GM21723 (cell line): ENCODE results near the gene UACA.
"Not testable (repeated sequence)": the region's sequence is repeated elsewhere in the genome, so short reads cannot be mapped to it uniquely, and the experiment has no call there.

Source experiments
- ATAC-seq: cut with Tn5 transposase; IDR thresholded peaks from one replicate; pipeline ENCODE4 v1.9.1; 2021; ENCODE audit warnings: mild to moderate bottlenecking, moderate library complexity; ENCODE audit not compliant: unreplicated experiment

UACA gene

DNA sequence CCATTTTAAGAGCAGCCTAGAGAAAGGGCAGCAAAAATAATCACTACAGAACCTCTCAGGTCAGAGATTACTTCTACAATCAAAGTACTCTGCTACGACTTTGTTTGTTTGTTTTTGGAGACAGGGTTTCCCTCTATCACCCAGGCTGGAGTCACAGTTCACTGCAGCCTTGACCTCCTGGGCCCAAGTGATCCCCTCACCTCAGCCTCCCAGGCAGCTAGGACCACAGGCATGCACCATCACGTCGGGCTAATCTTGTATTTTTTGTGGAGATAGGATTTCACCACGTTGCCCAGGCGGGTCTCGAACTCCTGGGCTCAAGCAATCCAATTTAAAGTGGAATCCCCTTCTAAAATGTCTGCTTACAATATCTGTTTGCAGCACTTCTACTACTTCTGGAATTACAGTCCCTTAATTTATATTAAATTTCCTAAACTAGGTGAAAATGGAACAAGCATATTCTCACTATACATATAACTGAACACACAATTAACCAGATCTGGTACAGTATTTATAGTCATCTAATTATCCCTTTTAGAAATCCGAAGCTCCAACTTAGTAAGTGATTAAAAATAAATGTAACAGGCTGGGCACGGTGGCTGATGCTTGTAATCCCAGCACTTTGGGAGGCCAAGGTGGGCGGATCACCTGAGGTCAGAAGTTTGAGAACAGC, 4.4 kb downstream of the UACA start:
- no peak for ATAC-seq

DNA sequence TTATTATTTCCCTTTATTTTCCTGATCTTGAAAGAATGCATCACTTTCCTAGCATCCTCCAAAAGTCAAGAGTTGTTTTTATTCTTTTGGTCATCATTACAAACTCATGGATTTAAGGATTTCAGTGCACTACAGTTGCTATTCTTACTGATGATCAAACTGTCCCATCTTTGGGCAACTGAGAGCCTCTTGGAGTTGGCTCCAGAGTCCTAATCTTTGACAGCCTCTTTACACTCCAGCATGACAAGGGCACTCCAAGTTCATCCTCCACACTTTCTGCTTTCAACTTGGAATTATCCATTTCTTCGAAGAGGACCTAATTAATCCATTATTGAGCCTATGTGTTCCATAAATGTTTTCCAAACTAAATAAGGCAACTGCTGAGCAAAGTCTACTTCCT, 5.7 kb downstream of the UACA start:
- no peak for ATAC-seq

DNA sequence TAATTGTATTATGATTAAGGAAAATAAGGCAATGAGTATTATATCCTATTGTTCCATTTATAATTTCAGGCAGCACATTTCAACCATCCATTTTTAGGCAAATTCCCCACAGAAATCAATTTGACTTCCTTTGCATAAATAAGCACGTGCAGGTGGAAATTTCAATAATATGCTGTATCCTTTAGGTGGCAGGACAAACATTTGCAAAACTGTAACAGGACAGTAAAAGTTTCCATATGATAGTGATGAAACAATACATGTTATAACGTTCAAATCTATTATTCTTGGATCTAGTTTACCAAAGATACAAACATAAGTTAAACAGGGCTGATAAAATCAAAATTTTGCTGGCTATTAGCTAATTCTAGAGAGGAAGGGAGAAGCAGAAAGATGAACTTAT, 8.5 kb downstream of the UACA start:
- no peak for ATAC-seq

DNA sequence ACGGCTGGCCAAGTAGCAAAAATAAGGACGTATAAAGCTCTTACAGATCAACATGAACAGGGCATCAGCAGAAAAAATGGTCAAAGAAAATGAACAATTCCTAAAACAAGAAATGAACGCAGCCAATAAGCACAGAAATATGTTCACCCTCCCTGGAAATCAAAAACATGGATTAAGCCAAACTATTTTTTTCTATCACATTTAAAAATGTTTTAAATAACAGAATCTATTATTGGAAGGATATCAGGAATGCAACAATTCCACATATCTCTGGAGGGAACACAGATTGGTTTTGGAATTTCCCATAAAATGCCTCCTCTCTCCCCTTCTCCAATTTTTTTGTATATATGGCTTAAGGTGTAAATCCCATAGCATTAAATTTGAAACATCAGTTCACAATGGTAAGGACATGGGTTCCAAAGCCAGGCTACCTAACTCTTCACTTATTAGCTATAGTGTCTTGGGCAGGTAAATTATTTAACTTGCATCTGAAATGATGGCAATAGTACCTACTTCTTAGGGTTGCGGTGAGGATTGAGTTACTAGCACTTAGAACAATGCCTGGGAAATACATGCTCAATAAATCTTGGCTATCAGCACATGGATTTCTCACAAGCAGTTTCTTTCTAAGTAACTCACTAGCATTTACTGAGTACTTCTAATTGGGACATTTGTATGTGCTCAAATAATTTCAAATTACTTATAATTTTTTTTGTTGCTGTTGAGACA, 10.1 kb downstream of the UACA start:
- no peak for ATAC-seq

DNA sequence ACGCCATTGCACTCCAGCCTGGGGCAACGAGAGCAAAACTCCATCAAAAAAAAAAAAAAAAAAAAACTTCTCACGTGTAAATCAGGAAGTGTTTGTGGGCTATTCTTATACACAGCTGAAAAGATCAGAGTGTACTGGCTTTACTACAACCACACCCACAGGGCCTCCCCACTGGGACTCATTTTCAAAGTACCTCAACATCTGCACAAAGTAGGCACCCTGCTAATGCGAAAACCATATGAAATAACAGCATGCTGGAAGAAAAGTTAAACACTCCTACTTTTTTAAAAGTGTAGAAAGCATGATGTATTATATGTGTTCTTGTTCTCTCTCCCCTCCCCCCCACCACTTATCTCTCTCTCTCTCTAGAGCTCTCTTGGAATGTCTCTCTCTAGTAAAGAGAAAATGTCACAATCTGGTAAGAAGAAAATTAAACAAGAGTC, 11.1 kb downstream of the UACA start:
- ATAC-seq = no peak

DNA sequence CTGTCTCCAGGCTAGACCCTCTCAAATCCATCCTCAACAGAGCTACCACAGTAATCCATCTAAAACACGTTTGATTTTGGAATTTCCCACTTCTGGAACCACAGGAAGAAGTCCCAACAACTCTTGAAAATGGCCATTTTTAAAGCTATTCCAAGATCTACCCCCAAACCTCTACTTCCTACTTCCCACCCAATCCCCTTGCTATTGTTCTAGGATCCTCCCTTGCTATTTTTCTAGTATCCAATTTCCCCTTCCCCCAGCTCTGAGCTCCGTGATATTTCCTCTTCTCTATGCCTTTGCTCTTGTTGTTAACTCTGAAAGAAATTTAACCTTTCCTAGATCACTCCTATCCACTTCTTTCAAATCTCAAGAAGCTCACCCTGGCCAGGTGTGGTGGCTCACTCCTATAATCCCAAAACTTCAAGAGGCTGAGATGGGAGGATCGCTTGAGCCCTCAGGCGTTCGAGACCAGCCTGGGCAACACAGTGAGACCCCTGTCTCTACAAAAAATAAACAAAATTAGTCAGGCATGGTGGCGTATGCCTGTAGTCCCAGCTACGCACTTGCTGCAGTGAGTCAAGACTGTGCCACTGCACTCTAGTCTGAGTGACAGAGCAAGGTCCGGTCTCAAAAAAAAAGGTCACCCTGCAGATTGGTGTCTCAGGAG, 13.0 kb downstream of the UACA start:
- ATAC-seq = no peak

DNA sequence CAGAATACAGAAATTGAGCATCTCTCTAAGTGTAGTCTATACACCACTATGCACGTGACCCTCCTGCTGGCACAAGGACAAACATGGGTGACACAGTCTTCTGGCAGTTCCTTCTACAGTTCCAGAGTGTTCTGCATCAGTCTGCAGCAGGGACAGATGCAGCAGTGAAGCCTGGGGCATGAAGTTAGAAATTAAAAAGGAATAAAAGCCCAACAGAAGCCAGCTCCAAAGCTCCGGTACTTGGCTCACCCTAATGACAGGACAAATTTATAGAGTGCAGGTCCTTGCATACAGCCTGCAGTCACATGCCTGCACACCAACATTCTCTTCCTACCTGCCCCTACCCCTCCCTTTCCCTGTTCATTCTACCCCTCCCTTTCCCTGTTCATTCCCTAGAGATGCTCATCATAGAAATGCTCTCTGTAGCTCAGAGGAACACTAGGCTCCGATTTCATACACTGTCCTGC, 15.0 kb downstream of the UACA start:
- no peak for ATAC-seq

DNA sequence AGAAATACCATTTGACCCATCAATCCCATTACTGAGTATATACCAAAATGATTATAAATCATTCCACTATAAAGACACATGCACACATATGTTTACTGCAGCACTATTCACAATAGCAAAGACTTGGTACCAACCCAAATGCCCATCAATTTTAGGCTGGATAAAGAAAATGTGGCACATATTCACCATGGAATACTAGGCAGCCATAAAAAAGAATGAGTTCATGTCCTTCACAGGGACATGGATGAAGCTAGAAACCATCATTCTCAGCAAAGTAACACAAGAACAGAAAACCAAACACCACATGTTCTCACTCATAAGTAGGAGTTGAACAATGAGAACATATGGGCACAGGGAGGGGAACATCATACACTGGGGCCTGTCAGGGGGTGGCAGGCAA, 16.8 kb downstream of the UACA start:
- not testable (repeated sequence) for ATAC-seq

DNA sequence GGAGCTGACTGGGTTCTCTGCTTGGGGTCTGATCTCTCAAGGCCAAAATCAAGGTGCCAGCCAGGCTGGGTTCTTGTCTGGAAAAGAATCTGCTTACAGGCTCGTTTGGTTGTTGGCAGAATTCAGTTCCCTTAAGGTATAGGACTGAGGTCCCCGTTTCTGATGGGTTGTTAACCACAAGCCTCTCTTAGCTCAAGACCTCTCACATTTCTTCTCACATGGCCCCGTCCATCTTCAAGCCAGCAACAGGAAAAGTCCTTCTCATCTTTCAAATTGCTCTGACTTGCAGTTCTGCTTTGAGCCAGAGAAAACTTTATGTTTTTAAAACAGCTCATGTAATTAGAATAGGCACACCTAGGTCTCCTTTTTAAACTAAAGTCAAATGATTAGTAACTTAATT, 20.4 kb downstream of the UACA start:
- no peak for ATAC-seq

DNA sequence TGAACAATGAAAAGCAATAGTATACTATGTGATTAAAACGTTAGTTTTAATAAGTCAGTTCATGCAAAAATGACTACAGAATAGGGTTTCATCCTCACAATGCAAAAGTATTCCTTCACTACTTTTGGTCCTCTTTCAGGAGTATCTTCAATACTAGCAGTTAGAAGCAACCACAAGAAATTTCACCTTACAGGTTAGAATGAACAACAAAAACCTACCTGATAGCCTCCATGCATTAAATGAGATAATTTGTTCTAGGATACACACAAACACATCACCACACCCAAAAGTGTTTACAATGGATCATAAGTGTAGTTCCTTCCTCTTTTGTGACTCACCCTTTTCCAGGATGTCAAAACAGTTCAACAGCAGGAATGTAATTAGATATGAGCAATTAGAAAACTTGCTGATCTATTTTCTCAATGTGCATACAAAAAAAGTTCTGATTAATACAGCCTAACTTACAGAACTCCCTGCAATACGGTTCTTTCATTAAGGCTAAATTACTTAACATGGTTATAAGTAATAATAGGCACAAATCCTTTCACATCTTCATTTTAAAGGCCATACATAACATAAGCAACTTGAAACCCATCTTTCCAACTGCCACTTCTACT, 21.6 kb downstream of the UACA start:
- no peak for ATAC-seq

DNA sequence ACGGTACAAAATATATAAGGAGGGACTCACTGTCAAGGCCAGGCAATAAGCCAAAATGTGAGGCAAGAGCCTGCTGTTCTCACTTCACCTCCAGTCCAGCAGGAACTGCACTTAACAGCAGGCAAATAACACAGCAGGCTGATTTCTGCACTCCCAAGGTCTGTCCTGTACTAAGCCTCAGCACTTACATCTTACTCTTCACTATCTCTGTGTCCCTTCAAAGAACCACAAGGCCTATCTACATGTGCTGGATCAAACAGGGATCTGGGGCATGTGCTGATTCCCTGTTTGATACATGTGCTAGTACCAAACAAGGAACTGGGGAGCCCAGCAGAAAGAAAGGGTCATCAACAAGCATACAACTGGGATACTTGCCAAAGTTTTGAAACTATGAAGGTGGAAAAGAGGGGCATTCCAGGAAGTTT, 22.2 kb downstream of the UACA start:
- no peak for ATAC-seq

DNA sequence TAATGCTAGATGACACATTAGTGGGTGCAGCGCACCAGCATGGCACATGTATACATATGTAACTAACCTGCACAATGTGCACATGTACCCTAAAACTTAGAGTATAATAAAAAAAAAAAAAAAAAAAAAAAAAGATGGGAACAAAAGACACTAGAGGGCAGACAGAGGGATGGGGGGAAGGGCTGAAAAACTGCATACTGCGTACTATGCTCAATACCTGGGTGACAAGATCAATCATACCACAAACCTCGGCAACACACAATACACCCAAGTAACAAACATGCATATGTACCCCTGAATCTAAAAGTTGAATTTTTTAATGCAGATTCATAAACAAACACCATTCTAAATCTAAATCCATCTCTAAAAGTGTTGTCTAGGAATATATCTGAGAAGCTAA, 28.3 kb downstream of the UACA start:
- ATAC-seq = not testable (repeated sequence)

DNA sequence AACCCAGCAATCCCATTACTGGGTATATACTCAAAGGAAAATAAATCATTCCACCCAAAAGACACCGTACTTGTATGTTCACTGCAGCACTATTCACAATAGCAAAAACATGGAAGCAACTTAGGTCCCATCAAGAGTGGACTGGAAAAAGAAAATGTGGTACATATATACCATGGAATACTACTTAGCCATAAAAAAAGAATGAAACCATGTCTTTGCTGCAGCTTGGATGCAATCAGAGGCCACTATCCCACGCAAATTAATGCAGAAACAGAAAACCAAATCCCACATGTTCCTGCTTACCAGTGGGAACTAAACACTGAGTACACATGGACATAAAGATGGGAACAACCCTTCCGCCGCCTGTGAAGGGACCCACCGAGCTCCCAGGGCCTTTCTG, 34.2 kb downstream of the UACA start:
- ATAC-seq = no peak

DNA sequence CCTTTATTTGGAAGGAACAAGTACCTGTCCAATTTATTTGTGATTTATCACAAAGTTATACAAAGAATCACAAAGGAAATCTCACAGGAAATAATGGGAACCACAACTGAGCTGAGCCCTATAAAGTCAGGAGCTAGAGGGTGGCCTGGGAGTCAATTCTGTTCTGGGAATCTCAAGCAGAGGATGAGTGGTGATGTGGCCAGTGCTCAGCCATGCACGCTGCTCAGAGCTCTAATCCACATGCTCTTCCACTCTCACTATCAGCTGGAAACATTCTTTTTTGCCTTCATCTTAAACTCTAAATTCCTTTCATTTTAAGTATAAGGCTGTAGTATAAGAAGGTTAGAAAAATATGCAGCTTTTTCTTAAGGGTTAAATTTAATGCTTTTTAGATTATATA, 36.6 kb downstream of the UACA start:
- ATAC-seq = no peak

DNA sequence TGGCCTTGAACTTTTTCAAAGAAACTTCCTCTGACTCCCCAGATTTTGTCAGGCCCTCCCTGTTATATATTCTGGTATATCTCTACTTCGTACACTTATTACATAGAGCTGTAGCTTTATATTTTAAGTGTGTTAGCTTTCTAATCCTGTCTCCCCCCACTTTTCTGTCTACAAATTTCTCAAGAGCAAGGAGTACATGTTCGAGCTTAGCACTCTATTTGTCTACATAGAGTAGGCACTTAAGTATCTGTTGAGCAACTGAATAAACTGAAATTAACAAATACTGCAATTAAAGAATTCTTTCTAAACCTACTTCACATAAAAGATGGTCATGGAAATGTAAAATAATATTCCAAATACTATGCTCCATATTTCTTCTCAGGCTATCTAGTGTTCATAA, 39.4 kb downstream of the UACA start:
- ATAC-seq = no peak

DNA sequence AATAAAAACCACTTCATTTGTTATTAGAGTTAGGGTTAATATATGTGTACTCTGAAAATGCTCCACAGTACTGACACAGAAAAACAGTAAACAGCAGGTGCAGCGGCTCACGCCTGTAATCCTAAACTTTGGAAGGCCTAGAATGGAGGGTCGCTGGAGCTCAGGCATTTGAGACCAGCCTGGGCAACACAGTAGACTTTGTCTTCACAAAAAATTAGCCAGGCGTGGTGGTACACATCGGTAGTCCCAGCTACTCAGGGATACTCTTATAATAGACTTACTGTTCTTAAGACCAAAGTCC, 40.3 kb downstream of the UACA start:
- ATAC-seq = no peak

DNA sequence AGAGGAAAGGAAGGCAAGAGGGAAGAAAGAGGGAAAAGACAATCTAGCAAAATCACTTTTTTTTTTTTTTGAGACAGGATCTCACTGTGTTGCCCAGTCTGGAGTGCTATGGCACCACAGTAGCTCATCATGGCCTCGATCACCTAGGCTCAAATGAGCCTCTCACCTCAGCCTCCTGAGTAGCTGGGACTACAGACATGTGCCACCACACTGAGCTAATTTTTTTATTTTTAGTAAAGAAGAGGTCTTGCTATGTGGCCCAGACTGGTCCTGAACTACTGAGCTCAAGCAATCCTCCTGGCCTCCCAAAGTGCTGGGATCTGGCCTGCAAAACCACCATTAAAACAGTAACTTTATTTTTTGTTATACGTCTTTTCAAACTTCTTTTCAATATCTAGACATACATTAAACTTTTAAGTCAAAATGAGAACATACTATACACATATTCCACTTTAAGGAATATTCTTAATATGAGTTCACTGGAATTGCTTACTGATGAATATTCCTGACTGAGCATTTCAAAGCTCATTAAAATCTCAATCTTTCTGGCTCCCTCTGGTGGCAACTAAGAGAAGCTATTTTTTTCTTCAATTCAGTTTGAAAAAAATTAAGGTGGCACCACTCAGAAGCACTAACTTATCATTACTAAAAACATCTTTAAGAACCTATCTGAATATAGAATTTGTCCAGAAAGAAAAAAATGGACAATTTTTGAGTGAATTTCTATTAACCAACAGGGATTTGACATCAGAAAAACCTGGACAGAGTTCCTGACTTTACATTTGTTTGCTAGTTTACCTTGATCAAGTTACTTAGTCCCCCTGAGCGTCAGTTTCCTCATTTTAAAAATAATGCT, 40.9 kb downstream of the UACA start:
- ATAC-seq = no peak

DNA sequence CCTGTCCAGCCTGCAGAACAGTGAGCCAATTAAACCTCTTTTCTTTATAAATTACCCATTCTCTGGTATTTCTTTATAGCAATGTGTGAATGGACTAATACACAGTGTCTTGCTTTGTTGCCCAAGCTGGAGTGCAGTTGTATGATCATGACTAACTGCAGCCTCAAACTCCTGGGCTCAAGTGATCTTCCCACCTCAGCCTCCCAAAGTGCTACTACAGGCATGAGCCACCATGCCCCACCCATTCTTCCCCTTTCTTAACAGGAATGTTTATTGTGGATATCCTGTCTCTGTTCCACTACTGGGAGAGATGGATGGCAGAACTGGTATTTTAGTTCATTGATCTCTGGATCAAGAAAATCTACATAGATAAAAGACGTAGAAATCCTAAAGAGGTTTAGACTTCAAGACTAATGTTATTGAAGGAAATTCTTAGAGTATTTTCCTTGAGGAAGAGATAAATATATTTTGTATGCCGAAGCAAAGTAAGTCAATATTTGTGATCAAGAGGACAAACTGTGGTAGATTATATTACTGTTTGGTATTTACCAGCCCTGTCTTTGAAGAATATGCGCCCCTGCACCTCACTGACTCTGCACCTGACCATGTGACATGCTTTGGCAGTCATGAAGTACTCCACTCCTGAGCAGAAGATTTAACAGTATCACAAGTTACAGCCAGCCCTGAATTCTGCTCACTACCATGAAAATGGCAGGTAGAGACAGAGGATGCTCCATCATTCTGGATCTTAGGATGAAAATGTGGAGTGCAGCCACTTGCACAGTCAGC, 42.9 kb downstream of the UACA start:
- no peak for ATAC-seq

DNA sequence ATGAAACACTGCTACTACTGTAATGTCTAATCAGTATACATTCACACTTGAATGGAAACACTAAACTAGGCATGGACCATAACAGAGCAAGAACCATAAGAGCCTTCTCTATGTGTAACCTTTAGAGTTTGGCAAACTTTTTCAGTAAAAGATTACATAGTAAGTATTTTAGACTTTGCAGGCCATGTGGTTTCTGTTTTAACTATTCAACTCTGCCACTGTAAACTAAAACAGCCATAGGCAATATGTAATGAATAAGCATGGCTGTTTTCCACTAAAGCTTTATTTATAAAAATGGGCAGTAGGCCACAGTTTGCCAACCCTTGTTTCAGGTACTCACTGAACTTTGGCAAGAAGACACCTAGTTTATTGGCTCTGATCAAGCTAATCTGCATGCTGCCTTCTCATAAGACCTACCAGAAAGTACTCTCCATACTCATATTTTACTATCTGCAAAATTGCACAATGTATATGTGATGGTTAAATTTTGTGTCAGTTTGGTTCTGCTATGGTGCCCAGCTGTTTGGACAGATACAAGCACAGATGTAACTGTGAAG, 46.0 kb downstream of the UACA start:
- no peak for ATAC-seq
